Right atrium auricular region (tissue), 2 donors: ENCODE measurements around the gene ABO. TPM values are rescaled to one million over a fixed set of nuclear protein-coding genes. Genes with fewer than 3 reads are reported as not detected.
"Not testable (repeated sequence)": the region's sequence is repeated elsewhere in the genome, so short reads cannot be mapped to it uniquely, and the experiment has no call there.

Experiments used
- DNase-seq: peaks from one replicate; pipeline ENCODE4 v3.0.0-alpha.2; 2019; ENCODE audit warnings: low spot score
- H3K27ac ChIP-seq, 2 donors: fragments of 200-600 bp; sonication (generic); 1 replicate in 1 of 2; 2 replicates in 1 of 2; pipeline ENCODE4 v1.5.1; 2016 to 2019
- H3K27me3 ChIP-seq, 2 donors: fragments of 200-600 bp; sonication (generic); one replicate each; pipeline versions ENCODE4 v1.5.1 to v1.6.0; 2017 to 2019
- H3K36me3 ChIP-seq: fragments of 200-600 bp; sonication (generic); one replicate; pipeline ENCODE4 v1.5.1; 2016
- H3K4me1 ChIP-seq, 2 donors: fragments of 200-600 bp; sonication (generic); one replicate each; pipeline versions ENCODE4 v1.5.1 to v1.6.0; 2017 to 2019
- H3K4me3 ChIP-seq, 2 donors: fragments of 200-600 bp; sonication (generic); 1 replicate in 1 of 2; 2 replicates in 1 of 2; pipeline ENCODE4 v1.5.1; 2017 to 2019; ENCODE audit warnings: mild to moderate bottlenecking in 1 of 2, moderate library complexity in 1 of 2
- H3K9me3 ChIP-seq, 2 donors: fragments of 200-600 bp; sonication (generic); one replicate each; pipeline ENCODE4 v1.5.1; 2019
- CTCF ChIP-seq, 2 donors: fragments of 200-600 bp; sonication (generic); IDR thresholded peaks; one replicate each; pipeline ENCODE4 v1.5.1; 2019; ENCODE audit warnings: antibody characterized with exemption in 2 of 2
- total RNA-seq, 2 donors: library from RNA; depleted of rRNA; stranded (reverse); fragments of >200 nt; gene quantifications; one replicate each; pipeline ENCODE4 v1.1.0, GENCODE V29; 2016

ABO gene
- total RNA-seq, 2 donors from 2014 or later, result 1.1 to 2.5 TPM

GRCh38 chr9:133207540-133208170 is 67.3 kb downstream of the ABO start:
- DNase-seq, result no peak
- no peak overlapping the region for H3K27ac ChIP-seq
- no peaks in the 10 kb centered on the region for H3K36me3 ChIP-seq
- no peak overlapping the region for H3K4me3 ChIP-seq
- no peaks in the 10 kb centered on the region for H3K27me3 ChIP-seq
- H3K9me3 ChIP-seq, result peaks cover 0 to 4% of the 10 kb centered on the region in 2 donors
- no peaks in the 10 kb centered on the region for H3K4me1 ChIP-seq
- TF ChIP-seq CTCF (IDR thresholded peaks at IDR 0.05), result no peak

- Histone ChIP-seq H3K9me3 (peaks cover 0 to 4% of the 10 kb centered on the region in 2 donors), H3K36me3 (no peaks in the 10 kb centered on the region), H3K4me1 (no peaks in the 10 kb centered on the region), H3K4me3 (no peak overlapping the region), H3K27ac (no peak overlapping the region), H3K27me3 (no peaks in the 10 kb centered on the region)
- DNase-seq, result no peak
- TF ChIP-seq CTCF (IDR thresholded peaks at IDR 0.05), result no peak
These were observed 67.9 kb downstream of the ABO start for GRCh38 chr9:133207021-133207531.

- no peaks in the 10 kb centered on the region for H3K36me3 ChIP-seq
- H3K4me3 ChIP-seq, result no peak overlapping the region
- no peak for TF ChIP-seq CTCF (IDR thresholded peaks at IDR 0.05)
- no peak for DNase-seq
- H3K27me3 ChIP-seq, result no peaks in the 10 kb centered on the region
- H3K9me3 ChIP-seq, result peaks cover 0 to under 1% of the 10 kb centered on the region in 2 donors
- no peak overlapping the region for H3K27ac ChIP-seq
- H3K4me1 ChIP-seq, result no peaks in the 10 kb centered on the region
These were observed 68.7 kb downstream of the ABO start for GRCh38 chr9:133205996-133206931.

- H3K4me1 ChIP-seq, H3K36me3 ChIP-seq, H3K9me3 ChIP-seq, H3K27me3 ChIP-seq, H3K27ac ChIP-seq, DNase-seq, H3K4me3 ChIP-seq: not testable (repeated sequence)
These were observed 69.5 kb downstream of the ABO start for GRCh38 chr9:133205481-133205887.

Other genes with a start within 250 kb of the ABO start
- 10 to 100 TPM; 30.5 to 31.1 TPM for gene GTF3C5, start 244.2 kb downstream of the ABO start, total RNA-seq
- gene CEL, start 213.2 kb downstream of the ABO start, total RNA-seq, result 1 to 10 TPM in 1 of 2 donors, under 1 TPM in 1; 0.94 to 1.9 TPM
- gene RALGDS, start 154.0 kb downstream of the ABO start, total RNA-seq, result 10 to 100 TPM; 26.7 to 30.1 TPM
- gene GBGT1, start 111.3 kb downstream of the ABO start, total RNA-seq, result 10 to 100 TPM; 15.5 to 16.8 TPM
- gene OBP2B, start 66.0 kb downstream of the ABO start, total RNA-seq, result not detected
- gene SURF6, start 61.0 kb upstream of the ABO start, total RNA-seq, result 10 to 100 TPM in 1 of 2 donors, 1 to 10 TPM in 1; 8.2 to 13.6 TPM
- 10 to 100 TPM; 15.1 to 24.6 TPM for gene MED22, start 72.9 kb upstream of the ABO start, total RNA-seq
- 1,000 to 10,000 TPM in 1 of 2 donors, 100 to 1,000 TPM in 1; 739 to 1,208 TPM for gene RPL7A, start 73.0 kb upstream of the ABO start, total RNA-seq
- 10 to 100 TPM; 41.5 to 58.6 TPM for gene SURF1, start 81.3 kb upstream of the ABO start, total RNA-seq
- gene SURF2, start 81.3 kb upstream of the ABO start, total RNA-seq, result 10 to 100 TPM; 18.1 to 45.9 TPM
- 100 to 1,000 TPM in 1 of 2 donors, 10 to 100 TPM in 1; 96.0 to 124 TPM for gene SURF4, start 100.9 kb upstream of the ABO start, total RNA-seq
- gene STKLD1, start 101.2 kb upstream of the ABO start, total RNA-seq, result under 1 TPM in 1 of 2 donors, not detected in 1; 0.90 TPM
- 10 to 100 TPM; 13.4 to 13.8 TPM for gene REXO4, start 142.8 kb upstream of the ABO start, total RNA-seq
- 1 to 10 TPM; 2.0 to 2.4 TPM for gene ADAMTS13, start 147.2 kb upstream of the ABO start, total RNA-seq
- gene CACFD1, start 184.8 kb upstream of the ABO start, total RNA-seq, result 10 to 100 TPM; 11.9 to 12.4 TPM
- 1 to 10 TPM; 4.3 to 5.2 TPM for gene SLC2A6, start 203.9 kb upstream of the ABO start, total RNA-seq
- not detected for gene MYMK, start 249.8 kb upstream of the ABO start, total RNA-seq